AG10803 (cell line): Measurements from ENCODE around the gene DIP2C.
"Not testable (repeated sequence)": the region's sequence is repeated elsewhere in the genome, so short reads cannot be mapped to it uniquely, and the experiment has no call there.

ENCODE experiments used
- DNase-seq: peaks from one replicate; pipeline ENCODE4 v3.0.0; 2010; ENCODE audit warnings: low read depth
- H3K4me3 ChIP-seq: 2 replicates; pipeline ENCODE4 v1.5.1; 2011; ENCODE audit warnings: mild to moderate bottlenecking, low read length, control low read depth
- TF ChIP-seq, protein P1 (sequence below): conservative IDR thresholded peaks from 2 replicates; pipeline ENCODE4 v1.5.1; 2011; ENCODE audit warnings: mild to moderate bottlenecking, low read length, control low read depth, inconsistent platforms

The DIP2C gene

DNA sequence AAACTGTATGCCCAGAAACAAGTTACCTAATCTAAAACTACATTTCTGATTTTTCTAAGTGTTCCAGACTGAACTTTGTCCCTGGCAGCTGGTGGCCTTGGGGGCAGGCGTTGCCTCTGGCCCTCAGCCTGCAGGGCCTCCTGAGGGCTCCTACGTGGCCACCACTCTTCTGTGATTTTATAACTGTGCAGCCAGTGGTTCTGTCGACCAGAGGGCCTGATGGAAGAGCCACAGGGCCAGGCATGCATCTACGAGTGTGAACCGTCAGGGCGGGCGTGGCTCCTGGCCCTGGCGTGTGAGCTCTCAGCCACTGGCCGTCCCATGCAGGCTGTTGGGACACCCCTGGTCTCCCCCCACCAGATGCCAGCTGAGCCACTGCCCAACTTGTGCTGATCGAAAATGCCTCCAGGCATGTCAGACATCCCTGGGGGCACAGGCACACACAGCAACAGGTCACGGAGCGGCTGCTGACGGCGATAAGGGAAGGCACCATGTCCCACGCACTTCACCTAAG lies 380.8 kb downstream of the DIP2C start:
- TF ChIP-seq, protein P1, sequence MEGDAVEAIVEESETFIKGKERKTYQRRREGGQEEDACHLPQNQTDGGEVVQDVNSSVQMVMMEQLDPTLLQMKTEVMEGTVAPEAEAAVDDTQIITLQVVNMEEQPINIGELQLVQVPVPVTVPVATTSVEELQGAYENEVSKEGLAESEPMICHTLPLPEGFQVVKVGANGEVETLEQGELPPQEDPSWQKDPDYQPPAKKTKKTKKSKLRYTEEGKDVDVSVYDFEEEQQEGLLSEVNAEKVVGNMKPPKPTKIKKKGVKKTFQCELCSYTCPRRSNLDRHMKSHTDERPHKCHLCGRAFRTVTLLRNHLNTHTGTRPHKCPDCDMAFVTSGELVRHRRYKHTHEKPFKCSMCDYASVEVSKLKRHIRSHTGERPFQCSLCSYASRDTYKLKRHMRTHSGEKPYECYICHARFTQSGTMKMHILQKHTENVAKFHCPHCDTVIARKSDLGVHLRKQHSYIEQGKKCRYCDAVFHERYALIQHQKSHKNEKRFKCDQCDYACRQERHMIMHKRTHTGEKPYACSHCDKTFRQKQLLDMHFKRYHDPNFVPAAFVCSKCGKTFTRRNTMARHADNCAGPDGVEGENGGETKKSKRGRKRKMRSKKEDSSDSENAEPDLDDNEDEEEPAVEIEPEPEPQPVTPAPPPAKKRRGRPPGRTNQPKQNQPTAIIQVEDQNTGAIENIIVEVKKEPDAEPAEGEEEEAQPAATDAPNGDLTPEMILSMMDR: no peak
- H3K4me3 ChIP-seq: no peak overlapping the region
- no peak for DNase-seq

GRCh38 chr10:308101-308500 lies 381.4 kb downstream of the DIP2C start:
- no peak overlapping the region for H3K4me3 ChIP-seq
- TF ChIP-seq, protein P1: no peak
- no peak for DNase-seq

DNA sequence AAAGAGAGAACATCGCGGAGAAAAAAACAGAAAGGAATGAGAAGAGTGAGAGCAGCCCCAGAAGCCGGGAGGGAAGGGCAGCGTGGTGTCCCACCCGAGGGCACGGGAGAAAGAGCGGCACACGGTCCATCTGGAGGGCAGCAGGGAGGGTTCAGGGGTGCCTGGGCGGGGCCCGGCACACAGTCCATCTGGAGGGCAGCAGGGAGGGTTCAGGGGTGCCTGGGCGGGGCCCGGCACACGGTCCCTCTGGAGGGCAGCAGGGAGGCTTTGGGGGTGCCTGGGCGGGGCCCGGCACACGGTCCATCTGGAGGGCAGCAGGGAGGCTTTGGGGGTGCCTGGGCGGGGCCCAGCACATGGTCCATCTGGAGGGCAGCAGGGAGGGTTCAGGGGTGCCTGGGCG lies 381.8 kb downstream of the DIP2C start:
- H3K4me3 ChIP-seq: no peak overlapping the region
- TF ChIP-seq, protein P1: no peak
- DNase-seq: no peak

DNA sequence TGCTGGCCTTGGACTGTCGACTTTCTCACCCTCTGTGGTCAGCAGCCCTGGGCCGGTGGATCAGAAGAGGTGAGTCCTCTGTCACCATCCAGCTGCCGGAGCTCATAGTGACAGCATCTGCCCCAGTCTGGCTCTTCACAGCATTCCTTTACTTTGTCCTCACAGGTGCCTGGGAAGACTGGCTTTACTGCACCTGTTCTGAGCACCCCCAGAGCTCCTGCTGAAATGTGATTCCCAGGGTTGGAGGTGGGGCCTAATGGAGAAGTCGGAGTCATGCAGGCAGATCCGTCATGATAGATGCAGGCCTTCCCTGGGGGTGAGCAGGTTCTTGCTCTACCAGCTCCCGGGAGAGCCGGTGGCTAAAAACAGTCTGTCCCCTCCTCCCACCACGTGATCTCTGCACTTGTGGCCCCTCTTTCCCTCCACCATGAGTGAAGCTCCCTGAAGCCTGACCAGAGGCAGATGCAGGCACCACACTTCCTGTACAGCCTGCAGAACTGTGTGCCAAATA lies 382.7 kb downstream of the DIP2C start:
- DNase-seq: no peak
- no peak overlapping the region for H3K4me3 ChIP-seq
- TF ChIP-seq, protein P1: no peak

DNA sequence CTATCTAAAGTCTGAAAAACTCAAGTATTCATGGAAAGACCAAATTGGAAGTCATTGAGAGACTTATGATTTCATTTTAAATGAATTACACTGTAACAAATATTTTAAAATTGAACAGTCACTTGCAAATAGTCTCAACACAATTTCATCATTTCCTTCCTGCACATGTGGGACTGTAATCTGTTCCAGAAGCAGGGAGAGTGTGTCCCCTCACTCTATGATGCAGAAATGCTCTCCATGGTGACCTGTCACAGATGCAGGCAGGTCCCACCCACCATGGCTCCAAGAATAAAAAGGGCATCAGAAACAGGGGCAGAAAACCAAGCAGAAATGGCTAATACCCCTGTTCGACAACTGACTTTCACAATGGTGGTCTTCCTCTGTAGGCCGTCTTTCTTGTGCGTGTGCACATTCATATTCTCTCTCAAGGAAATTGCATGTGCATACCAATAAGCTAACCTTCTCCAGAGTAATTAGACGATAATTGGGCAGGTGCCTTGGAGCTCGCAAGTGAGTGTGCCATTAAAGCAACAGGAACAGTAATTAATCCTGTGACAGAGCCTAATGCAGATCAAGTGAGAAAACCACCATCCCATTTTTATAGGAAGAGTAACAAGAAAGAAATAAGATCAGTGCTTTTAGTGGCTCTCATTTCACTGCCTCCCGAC lies 383.3 kb downstream of the DIP2C start:
- TF ChIP-seq, protein P1: no peak
- DNase-seq: peak; percentile 67
- H3K4me3 ChIP-seq: no peak overlapping the region

- H3K4me3 ChIP-seq: no peak overlapping the region
- TF ChIP-seq, protein P1: no peak
- no peak for DNase-seq
Observed at GRCh38 chr10:305034-305433, 384.4 kb downstream of the DIP2C start.

DNA sequence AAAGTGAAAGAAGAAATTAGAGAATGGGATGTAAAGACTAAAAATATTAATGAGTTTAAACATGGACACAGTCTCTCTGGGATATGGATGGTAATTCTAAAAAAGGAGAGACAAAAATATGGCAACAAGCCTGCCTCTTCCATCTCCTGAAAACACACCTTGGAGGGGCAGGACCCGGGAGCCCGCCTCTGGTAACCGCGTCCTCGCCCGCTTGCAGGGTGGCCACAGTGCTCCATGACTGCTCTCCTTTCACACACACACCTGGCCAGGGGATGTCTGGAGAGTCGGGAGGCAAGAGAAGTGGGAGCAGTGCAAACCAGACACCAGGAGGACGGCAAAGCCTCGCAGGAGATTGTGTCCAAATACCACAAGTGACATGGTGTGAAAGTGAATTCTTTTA lies 387.9 kb downstream of the DIP2C start:
- DNase-seq: no peak
- no peak overlapping the region for H3K4me3 ChIP-seq
- TF ChIP-seq, protein P1: no peak

GRCh38 chr10:300580-300979 lies 388.9 kb downstream of the DIP2C start:
- DNase-seq, H3K4me3 ChIP-seq: not testable (repeated sequence)
